OCI-LY1 (cell line): ENCODE measurements around the gene TSTD1.

Experiments used
- CTCF ChIP-seq: fragments of 200-600 bp; sonication (generic), shearing (Covaris generic); IDR thresholded peaks from 2 replicates; pipeline ENCODE4 v1.5.1; 2017; ENCODE audit warnings: mild to moderate bottlenecking, antibody characterized with exemption, low read length, moderate library complexity, mixed read lengths
- EZH2 ChIP-seq: fragments of 200-600 bp; sonication (generic), shearing (Covaris generic); IDR thresholded peaks from 2 replicates; pipeline ENCODE4 v1.8.0; 2017; ENCODE audit warnings: borderline replicate concordance, mixed run types, mild to moderate bottlenecking, antibody characterized with exemption, low read length, moderate library complexity, mixed read lengths

GRCh38 chr1:161072751-161073449 is 34.1 kb upstream of the TSTD1 start:
- TF ChIP-seq CTCF (no peak), EZH2 (no peak)
